ENCODE data around the gene ENTREP3. TPM values are rescaled to one million over a fixed set of nuclear protein-coding genes. Genes with fewer than 3 reads are reported as not detected.
A peak's percentile ranks its signal among the peaks of the same experiment; 100 is the strongest.

ENTREP3 gene
- total RNA-seq, 1 experiment from 2014 or later, result 32.3 TPM

GRCh38 chr1:155260276-155260675, 5.0 kb upstream of the ENTREP3 start:
- H3K4me3 Mint-ChIP-seq (ENCODE audit: unreplicated experiment), result peak overlapping the region; percentile 98
- intact Hi-C loops (cut with micrococcal nuclease), result loop anchor here (5.0 kb wide), 1 partner anchor 53 kb away; the partner anchor contains the start of genes MTX1 and THBS3
- H3K27ac Mint-ChIP-seq (ENCODE audit: low read depth, unreplicated experiment), result no peak overlapping the region
- peaks cover 87% of the 10 kb centered on the region for H3K36me3 Mint-ChIP-seq (ENCODE audit: insufficient read depth, unreplicated experiment)
- DNase-seq (ENCODE audit: unreplicated experiment), result no peak
- POLR2A ChIA-PET, result interaction anchor here (0.6 to 6.6 kb wide), 6 partner anchors 10 to 184 kb away, joined by 3 to 98 read pairs (median 3); partner anchors contain the start of genes CLK2 and HCN3
- no peaks in the 10 kb centered on the region for H3K9me3 Mint-ChIP-seq (ENCODE audit: unreplicated experiment)
- TF ChIP-seq CTCF (IDR thresholded peaks at IDR 0.05; ENCODE audit: unreplicated experiment), result no peak
- CTCF ChIA-PET, result interaction anchor here (0.5 to 5.5 kb wide), 9 partner anchors 10 to 142 kb away, joined by 3 to 150 read pairs (median 4); partner anchors contain the start of gene CLK2
- BruUV-seq (replicated peaks), result no TSS peak
- H3K4me1 Mint-ChIP-seq (ENCODE audit: insufficient read depth, unreplicated experiment), result peaks cover 31% of the 10 kb centered on the region
- H3K27me3 Mint-ChIP-seq (ENCODE audit: insufficient read depth, unreplicated experiment), result no peaks in the 10 kb centered on the region

- H3K4me1 Mint-ChIP-seq (ENCODE audit: insufficient read depth, unreplicated experiment), result peaks cover 39% of the 10 kb centered on the region
- peak overlapping the region; percentile 84 for H3K4me3 Mint-ChIP-seq (ENCODE audit: unreplicated experiment)
- TSS peak; percentile 21 for BruUV-seq (replicated peaks)
- no peak for TF ChIP-seq CTCF (IDR thresholded peaks at IDR 0.05; ENCODE audit: unreplicated experiment)
- H3K9me3 Mint-ChIP-seq (ENCODE audit: unreplicated experiment), result no peaks in the 10 kb centered on the region
- DNase-seq (ENCODE audit: unreplicated experiment), result no peak
- peaks cover 49% of the 10 kb centered on the region for H3K36me3 Mint-ChIP-seq (ENCODE audit: insufficient read depth, unreplicated experiment)
- no peaks in the 10 kb centered on the region for H3K27me3 Mint-ChIP-seq (ENCODE audit: insufficient read depth, unreplicated experiment)
- intact Hi-C loops (cut with micrococcal nuclease), result no loop called here
- H3K27ac Mint-ChIP-seq (ENCODE audit: low read depth, unreplicated experiment), result peak overlapping the region; percentile 83
- ChIA-PET CTCF (interaction anchor here (0.6 to 10.0 kb wide), 6 partner anchors 14 to 68 kb away, joined by 3 to 238 read pairs (median 3); partner anchors contain the start of genes CLK2 and HCN3), POLR2A (interaction anchor here (0.6 to 3.9 kb wide), 15 partner anchors 7 to 132 kb away, joined by 3 to 20 read pairs (median 4); partner anchors contain the start of gene CLK2)
Observed at GRCh38 chr1:155256058-155256852, 972 bp upstream of the ENTREP3 start.

GRCh38 chr1:155254714-155255242, 505 bp downstream of the ENTREP3 start:
- POLR2A ChIA-PET, result interaction anchor here (0.6 to 3.9 kb wide), 11 partner anchors 10 to 397 kb away, joined by 3 to 20 read pairs (median 3); partner anchors contain the start of genes CLK2 and KRTCAP2
- TF ChIP-seq CTCF (IDR thresholded peaks at IDR 0.05; ENCODE audit: unreplicated experiment), result no peak
- peak; percentile 29 for DNase-seq (ENCODE audit: unreplicated experiment)
- Mint-ChIP-seq H3K27me3 (ENCODE audit: insufficient read depth, unreplicated experiment) (no peaks in the 10 kb centered on the region), H3K9me3 (ENCODE audit: unreplicated experiment) (no peaks in the 10 kb centered on the region), H3K36me3 (ENCODE audit: insufficient read depth, unreplicated experiment) (peaks cover 34% of the 10 kb centered on the region), H3K4me3 (ENCODE audit: unreplicated experiment) (peak overlapping the region; percentile 84), H3K4me1 (ENCODE audit: insufficient read depth, unreplicated experiment) (peaks cover 28% of the 10 kb centered on the region), H3K27ac (ENCODE audit: low read depth, unreplicated experiment) (peak overlapping the region; percentile 35)
- BruUV-seq (replicated peaks), result no TSS peak
- intact Hi-C loops (cut with micrococcal nuclease), result no loop called here
- CTCF ChIA-PET, result interaction anchor here (0.6 to 10.0 kb wide), 4 partner anchors 13 to 532 kb away, joined by 3 to 238 read pairs (median 4); partner anchors contain the start of genes CLK2 and HCN3

GRCh38 chr1:155254228-155254713, 1.0 kb downstream of the ENTREP3 start:
- no peaks in the 10 kb centered on the region for H3K9me3 Mint-ChIP-seq (ENCODE audit: unreplicated experiment)
- H3K27me3 Mint-ChIP-seq (ENCODE audit: insufficient read depth, unreplicated experiment), result no peaks in the 10 kb centered on the region
- intact Hi-C loops (cut with micrococcal nuclease), result no loop called here
- DNase-seq (ENCODE audit: unreplicated experiment), result no peak
- peak overlapping the region; percentile 84 for H3K4me3 Mint-ChIP-seq (ENCODE audit: unreplicated experiment)
- peaks cover 29% of the 10 kb centered on the region for H3K36me3 Mint-ChIP-seq (ENCODE audit: insufficient read depth, unreplicated experiment)
- no peak for TF ChIP-seq CTCF (IDR thresholded peaks at IDR 0.05; ENCODE audit: unreplicated experiment)
- peaks cover 28% of the 10 kb centered on the region for H3K4me1 Mint-ChIP-seq (ENCODE audit: insufficient read depth, unreplicated experiment)
- peak overlapping the region; percentile 35 for H3K27ac Mint-ChIP-seq (ENCODE audit: low read depth, unreplicated experiment)
- CTCF ChIA-PET, result interaction anchor here (0.7 to 10.0 kb wide), 4 partner anchors 13 to 533 kb away, joined by 3 to 238 read pairs (median 30); partner anchors contain the start of genes CLK2, HCN3, MTX1 and THBS3
- POLR2A ChIA-PET, result interaction anchor here (0.9 to 7.5 kb wide), 6 partner anchors 7 to 309 kb away, joined by 3 to 45 read pairs (median 8); partner anchors contain the start of genes CLK2, KRTCAP2 and SCAMP3
- no TSS peak for BruUV-seq (replicated peaks)
